Ascending aorta (tissue), 2 donors: ENCODE results near the gene MAFG. TPM values are rescaled to one million over a fixed set of nuclear protein-coding genes. Genes with fewer than 3 reads are reported as not detected.

Source experiments
- DNase-seq, 2 donors: peaks; one replicate each; pipeline ENCODE4 v3.0.0-alpha.2; 2019; ENCODE audit warnings: low spot score in 2 of 2
- H3K27ac ChIP-seq, 2 donors: fragments of 200-600 bp; sonication (generic); one replicate each; pipeline ENCODE4 v1.5.1; 2016 to 2017; ENCODE audit warnings: mild to moderate bottlenecking in 1 of 2
- H3K27me3 ChIP-seq: fragments of 200-600 bp; sonication (generic); one replicate; pipeline ENCODE4 v1.5.1; 2017
- H3K36me3 ChIP-seq, 2 donors: fragments of 200-600 bp; sonication (generic); one replicate each; pipeline ENCODE4 v1.5.1; 2016
- H3K4me1 ChIP-seq, 2 donors: fragments of 200-600 bp; sonication (generic); one replicate each; pipeline ENCODE4 v1.5.1; 2016 to 2017; ENCODE audit warnings: mild to moderate bottlenecking in 1 of 2
- H3K4me3 ChIP-seq, 2 donors: fragments of 200-600 bp; sonication (generic); one replicate each; pipeline ENCODE4 v1.5.1; 2016 to 2017; ENCODE audit warnings: mild to moderate bottlenecking in 1 of 2
- H3K9me3 ChIP-seq, 2 donors: fragments of 200-600 bp; sonication (generic); one replicate each; pipeline ENCODE4 v1.5.1; 2016
- intact Hi-C: fragments of 100-400 bp; cut with DNase I; formaldehyde crosslinking; loops from one replicate; pipeline ENCODE4 v1.15.1; 2023
- total RNA-seq: library from RNA; depleted of rRNA; stranded (reverse); fragments of >200 nt; gene quantifications from one replicate; pipeline ENCODE4 v1.1.0, GENCODE V29; 2016
- TF ChIP-seq, protein P1 (sequence below), 3 experiments: fragments of 200-600 bp in 2 of 3; fragments of 450-650 bp in 1 of 3; sonication (generic) in 2 of 3; IDR thresholded peaks; one replicate each; pipeline ENCODE4 v1.5.1; 2016 to 2019; ENCODE audit warnings: antibody characterized with exemption in 3 of 3, mild to moderate bottlenecking in 1 of 3, moderate library complexity in 1 of 3

MAFG gene
- total RNA-seq, 1 donor from 2014 or later, result 28.7 TPM

GRCh38 chr17:81968396-81968745 is 40.8 kb upstream of the MAFG start:
- intact Hi-C loops, result no loop called here
- Histone ChIP-seq H3K27ac (no peak overlapping the region), H3K9me3 (peaks cover 0 to 1% of the 10 kb centered on the region in 2 donors), H3K4me3 (peak overlapping the region; percentile 26 to 44), H3K36me3 (no peaks in the 10 kb centered on the region), H3K4me1 (peaks cover 6 to 8% of the 10 kb centered on the region in 2 donors), H3K27me3 (no peaks in the 10 kb centered on the region)
- DNase-seq, result no peak
- TF ChIP-seq, protein P1, sequence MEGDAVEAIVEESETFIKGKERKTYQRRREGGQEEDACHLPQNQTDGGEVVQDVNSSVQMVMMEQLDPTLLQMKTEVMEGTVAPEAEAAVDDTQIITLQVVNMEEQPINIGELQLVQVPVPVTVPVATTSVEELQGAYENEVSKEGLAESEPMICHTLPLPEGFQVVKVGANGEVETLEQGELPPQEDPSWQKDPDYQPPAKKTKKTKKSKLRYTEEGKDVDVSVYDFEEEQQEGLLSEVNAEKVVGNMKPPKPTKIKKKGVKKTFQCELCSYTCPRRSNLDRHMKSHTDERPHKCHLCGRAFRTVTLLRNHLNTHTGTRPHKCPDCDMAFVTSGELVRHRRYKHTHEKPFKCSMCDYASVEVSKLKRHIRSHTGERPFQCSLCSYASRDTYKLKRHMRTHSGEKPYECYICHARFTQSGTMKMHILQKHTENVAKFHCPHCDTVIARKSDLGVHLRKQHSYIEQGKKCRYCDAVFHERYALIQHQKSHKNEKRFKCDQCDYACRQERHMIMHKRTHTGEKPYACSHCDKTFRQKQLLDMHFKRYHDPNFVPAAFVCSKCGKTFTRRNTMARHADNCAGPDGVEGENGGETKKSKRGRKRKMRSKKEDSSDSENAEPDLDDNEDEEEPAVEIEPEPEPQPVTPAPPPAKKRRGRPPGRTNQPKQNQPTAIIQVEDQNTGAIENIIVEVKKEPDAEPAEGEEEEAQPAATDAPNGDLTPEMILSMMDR (IDR thresholded peaks at IDR 0.05), result no peak

DNA sequence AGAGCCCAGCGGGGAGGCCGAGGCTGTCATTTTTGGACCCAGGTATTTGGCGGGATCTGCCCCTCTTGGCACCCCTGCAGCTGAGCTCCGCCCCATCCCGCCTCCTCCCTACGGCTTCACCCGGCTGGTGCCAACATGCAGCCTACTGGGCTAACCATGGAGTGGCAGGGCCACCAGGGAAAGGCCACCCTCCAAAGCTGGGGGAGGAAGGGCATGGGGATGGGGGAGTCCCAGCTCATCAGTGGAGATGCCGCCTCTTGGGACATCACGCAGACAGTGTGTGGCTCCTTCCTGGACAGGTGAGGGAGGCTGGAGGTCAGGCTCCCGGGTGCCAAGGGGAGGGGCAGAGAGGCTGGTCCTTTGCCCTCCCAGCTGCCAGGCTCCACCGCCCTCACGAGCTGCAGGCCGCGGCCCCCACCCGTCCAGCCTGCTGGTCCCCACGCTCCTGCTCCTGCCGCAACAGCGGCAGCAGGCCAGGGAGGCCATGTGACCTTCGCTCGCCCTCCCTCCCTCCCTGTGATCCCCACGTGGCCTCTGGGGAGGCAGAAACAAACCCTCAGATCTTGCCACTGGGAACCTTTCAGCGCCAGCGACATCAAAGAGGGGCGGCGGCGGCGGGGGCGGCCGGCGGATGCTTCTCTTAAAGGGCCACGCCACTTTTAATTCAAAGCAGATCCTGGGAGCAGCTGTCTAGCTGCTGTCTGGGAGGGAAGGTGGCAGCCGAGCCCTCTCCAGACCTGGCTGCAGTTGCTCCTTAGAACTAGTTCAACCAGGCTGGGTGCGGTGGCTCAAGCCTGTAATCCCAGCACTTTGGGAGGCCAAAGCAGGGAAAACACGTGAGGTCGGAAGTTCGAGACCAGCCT is 40.2 kb upstream of the MAFG start:
- no peak overlapping the region for H3K27ac ChIP-seq
- peaks cover 6 to 8% of the 10 kb centered on the region in 2 donors for H3K4me1 ChIP-seq
- intact Hi-C loops, result no loop called here
- TF ChIP-seq, protein P1 (IDR thresholded peaks at IDR 0.05), result no peak
- no peaks in the 10 kb centered on the region for H3K27me3 ChIP-seq
- H3K9me3 ChIP-seq, result no peaks in the 10 kb centered on the region
- peak overlapping the region; percentile 26 to 44 for H3K4me3 ChIP-seq
- no peaks in the 10 kb centered on the region for H3K36me3 ChIP-seq
- DNase-seq, result peak in 1 of 2 donors; percentile 79

DNA sequence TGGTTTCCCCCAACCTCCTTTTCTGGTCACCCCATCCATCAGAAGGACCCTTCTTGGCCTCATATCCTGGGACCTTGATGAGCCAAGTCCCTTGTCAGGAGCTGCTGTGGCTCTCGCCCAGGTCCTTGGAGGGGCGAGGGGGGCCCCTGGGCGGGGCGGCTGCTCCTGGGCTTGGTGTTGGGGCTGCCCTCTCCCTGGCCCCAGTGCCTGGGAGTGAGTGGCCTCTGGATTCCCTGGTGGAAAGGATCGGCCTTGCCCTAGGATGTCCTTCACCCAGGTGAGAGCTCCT is 39.7 kb upstream of the MAFG start:
- no peaks in the 10 kb centered on the region for H3K9me3 ChIP-seq
- H3K27me3 ChIP-seq, result no peaks in the 10 kb centered on the region
- peaks cover 6 to 8% of the 10 kb centered on the region in 2 donors for H3K4me1 ChIP-seq
- intact Hi-C loops, result no loop called here
- H3K4me3 ChIP-seq, result no peak overlapping the region
- no peaks in the 10 kb centered on the region for H3K36me3 ChIP-seq
- DNase-seq, result no peak
- H3K27ac ChIP-seq, result no peak overlapping the region
- TF ChIP-seq, protein P1 (IDR thresholded peaks at IDR 0.05), result no peak

- no peaks in the 10 kb centered on the region for H3K9me3 ChIP-seq
- no peak overlapping the region for H3K4me3 ChIP-seq
- TF ChIP-seq, protein P1 (IDR thresholded peaks at IDR 0.05), result no peak
- no peaks in the 10 kb centered on the region for H3K36me3 ChIP-seq
- DNase-seq, result no peak
- intact Hi-C loops, result no loop called here
- peaks cover 6% of the 10 kb centered on the region for H3K27me3 ChIP-seq
- peaks cover 8% of the 10 kb centered on the region in 2 donors for H3K4me1 ChIP-seq
- H3K27ac ChIP-seq, result no peak overlapping the region
These were observed 39.1 kb upstream of the MAFG start for GRCh38 chr17:81966343-81967243.

GRCh38 chr17:81964081-81964849 is 36.7 kb upstream of the MAFG start:
- Histone ChIP-seq H3K27me3 (peaks cover 21% of the 10 kb centered on the region), H3K4me3 (no peak overlapping the region), H3K36me3 (no peaks in the 10 kb centered on the region), H3K4me1 (peaks cover 16 to 17% of the 10 kb centered on the region in 2 donors), H3K9me3 (no peaks in the 10 kb centered on the region), H3K27ac (no peak overlapping the region)
- no peak for DNase-seq
- intact Hi-C loops, result no loop called here
- TF ChIP-seq, protein P1 (IDR thresholded peaks at IDR 0.05), result no peak
